MM.1S (cell line): ENCODE measurements around the gene TEX2.

Experiments
- DNase-seq: peaks from one replicate; pipeline ENCODE4 v3.0.0-alpha.2; 2015
- H2AFZ ChIP-seq: fragments of 300-600 bp; sonication (generic); 2 replicates; pipeline ENCODE4 v1.6.0; 2016; ENCODE audit warnings: antibody characterized with exemption, low read length
- H3F3A ChIP-seq: fragments of 300-600 bp; sonication (generic); 2 replicates; pipeline ENCODE4 v1.6.1; 2016; ENCODE audit warnings: mild to moderate bottlenecking, antibody characterized with exemption, low read length, moderate library complexity, mixed read lengths; ENCODE audit not compliant: insufficient read depth
- H3K27ac ChIP-seq: fragments of 300-600 bp; sonication (generic); 2 replicates; pipeline ENCODE4 v1.5.1; 2016; ENCODE audit warnings: mild to moderate bottlenecking, low read length
- H3K27me3 ChIP-seq: fragments of 300-600 bp; sonication (generic); replicated peaks from 2 replicates; pipeline ENCODE4 v1.6.0; 2016; ENCODE audit warnings: low read length; ENCODE audit not compliant: insufficient read depth
- H3K36me3 ChIP-seq: fragments of 300-600 bp; sonication (generic); replicated peaks from 2 replicates; pipeline ENCODE4 v1.6.1; 2016; ENCODE audit warnings: mild to moderate bottlenecking, low read length, mixed read lengths; ENCODE audit not compliant: insufficient read depth
- H3K4me1 ChIP-seq: fragments of 300-600 bp; sonication (generic); 2 replicates; pipeline ENCODE4 v1.6.1; 2016; ENCODE audit warnings: low read length, mixed read lengths
- H3K4me2 ChIP-seq: fragments of 300-600 bp; sonication (generic); 2 replicates; pipeline ENCODE4 v1.6.0; 2016; ENCODE audit warnings: low read depth, low read length
- H3K4me3 ChIP-seq: fragments of 300-600 bp; sonication (generic); 2 replicates; pipeline ENCODE4 v1.5.1; 2016; ENCODE audit warnings: low read length, mixed read lengths
- H3K79me2 ChIP-seq: fragments of 300-600 bp; sonication (generic); 2 replicates; pipeline ENCODE4 v1.6.1; 2016; ENCODE audit warnings: mixed run types, low read length, mixed read lengths
- H3K9ac ChIP-seq: fragments of 300-600 bp; sonication (generic); 2 replicates; pipeline ENCODE4 v1.6.1; 2016; ENCODE audit warnings: low read length, mixed read lengths
- H3K9me2 ChIP-seq: fragments of 300-600 bp; sonication (generic); replicated peaks from 2 replicates; pipeline ENCODE4 v1.6.1; 2016; ENCODE audit warnings: mild to moderate bottlenecking, low read length, mixed read lengths; ENCODE audit not compliant: insufficient read depth
- H3K9me3 ChIP-seq: fragments of 300-600 bp; sonication (generic); replicated peaks from 2 replicates; pipeline ENCODE4 v1.6.1; 2016; ENCODE audit warnings: mild to moderate bottlenecking, low read length, mixed read lengths; ENCODE audit not compliant: insufficient read depth
- H4K20me1 ChIP-seq: fragments of 300-600 bp; sonication (generic); 2 replicates; pipeline ENCODE4 v1.6.1; 2016; ENCODE audit warnings: mild to moderate bottlenecking, low read length, moderate library complexity, mixed read lengths; ENCODE audit not compliant: insufficient read depth
- CTCF ChIP-seq: fragments of 300-600 bp; sonication (generic); IDR thresholded peaks from 2 replicates; pipeline ENCODE4 v1.5.1; 2016; ENCODE audit warnings: antibody characterized with exemption, low read length, mixed read lengths
- EZH2 ChIP-seq: fragments of 300-600 bp; sonication (generic); optimal IDR thresholded peaks from 2 replicates; pipeline ENCODE3; 2017; ENCODE audit warnings: low read depth, mild to moderate bottlenecking, antibody characterized with exemption, low read length, mixed read lengths
- EZH2phosphoT487 ChIP-seq: fragments of 300-600 bp; sonication (generic); IDR thresholded peaks from 2 replicates; pipeline ENCODE4 v1.6.1; 2018; ENCODE audit warnings: antibody characterized with exemption, low read length

TEX2 gene

GRCh38 chr17:64216000-64216337 lies 47.1 kb downstream of the TEX2 start:
- no peaks in the 10 kb centered on the region for H3K4me1 ChIP-seq
- no peaks in the 10 kb centered on the region for H3K9me3 ChIP-seq
- no peaks in the 10 kb centered on the region for H3K27me3 ChIP-seq
- no peak for DNase-seq
- H3K4me3 ChIP-seq: no peak overlapping the region
- H2AFZ ChIP-seq: no peak overlapping the region
- no peaks in the 10 kb centered on the region for H3K9me2 ChIP-seq
- no peaks in the 10 kb centered on the region for H3K36me3 ChIP-seq
- no peaks in the 10 kb centered on the region for H3F3A ChIP-seq
- H3K9ac ChIP-seq: no peak overlapping the region
- peaks cover 70% of the 10 kb centered on the region for H3K79me2 ChIP-seq
- H3K27ac ChIP-seq: no peak overlapping the region
- H3K4me2 ChIP-seq: no peak overlapping the region
- TF ChIP-seq EZH2phosphoT487: no peak
- no peak for TF ChIP-seq EZH2
- no peak for TF ChIP-seq CTCF
- H4K20me1 ChIP-seq: no peaks in the 10 kb centered on the region; the same call in 1 of the 2 replicates

- Histone ChIP-seq H3K27me3 (no peaks in the 10 kb centered on the region), H2AFZ (no peak overlapping the region), H3K79me2 (peaks cover 68% of the 10 kb centered on the region), H3K4me3 (no peak overlapping the region), H3K4me2 (no peak overlapping the region), H3F3A (no peaks in the 10 kb centered on the region), H3K9ac (no peak overlapping the region), H3K4me1 (no peaks in the 10 kb centered on the region), H3K9me3 (no peaks in the 10 kb centered on the region), H3K27ac (no peak overlapping the region), H3K9me2 (no peaks in the 10 kb centered on the region), H3K36me3 (no peaks in the 10 kb centered on the region), H4K20me1 (no peaks in the 10 kb centered on the region; the same call in 1 of the 2 replicates)
- DNase-seq: no peak
- TF ChIP-seq EZH2 (no peak), CTCF (no peak), EZH2phosphoT487 (no peak)
Measured at GRCh38 chr17:64214950-64215349, 48.1 kb downstream of the TEX2 start.

GRCh38 chr17:64213995-64214811 lies 48.9 kb downstream of the TEX2 start:
- H3K4me2 ChIP-seq: no peak overlapping the region
- peaks cover 69% of the 10 kb centered on the region for H3K79me2 ChIP-seq
- no peaks in the 10 kb centered on the region for H3K27me3 ChIP-seq
- H3K27ac ChIP-seq: no peak overlapping the region
- no peaks in the 10 kb centered on the region for H3K9me2 ChIP-seq
- H2AFZ ChIP-seq: no peak overlapping the region
- H4K20me1 ChIP-seq: no peaks in the 10 kb centered on the region; the same call in 1 of the 2 replicates
- no peak overlapping the region for H3K9ac ChIP-seq
- H3K36me3 ChIP-seq: no peaks in the 10 kb centered on the region
- H3K4me1 ChIP-seq: no peaks in the 10 kb centered on the region; the same call in 1 of the 2 replicates
- no peak for DNase-seq
- H3F3A ChIP-seq: no peaks in the 10 kb centered on the region
- TF ChIP-seq EZH2phosphoT487 (no peak), EZH2 (no peak), CTCF (no peak)
- H3K4me3 ChIP-seq: no peak overlapping the region
- H3K9me3 ChIP-seq: no peaks in the 10 kb centered on the region
